IPS-15b (cell line): ENCODE measurements around the gene WDR54.

Experiments used
- H3K27me3 ChIP-seq: one replicate; pipeline ENCODE4 v1.6.1; 2013; ENCODE audit warnings: low read length; ENCODE audit not compliant: control insufficient read depth, insufficient read depth
- H3K36me3 ChIP-seq: one replicate; pipeline ENCODE4 v1.6.1; 2013; ENCODE audit warnings: low read length; ENCODE audit not compliant: control insufficient read depth, insufficient read depth
- H3K4me1 ChIP-seq: one replicate; pipeline ENCODE4 v1.6.1; 2013; ENCODE audit warnings: mild to moderate bottlenecking, low read length; ENCODE audit not compliant: control insufficient read depth, insufficient read depth
- H3K4me3 ChIP-seq: one replicate; pipeline ENCODE4 v1.5.1; 2013; ENCODE audit warnings: low read depth, low read length
- H3K9ac ChIP-seq: one replicate; pipeline ENCODE4 v1.6.1; 2013; ENCODE audit warnings: low read depth, mild to moderate bottlenecking, low read length
- H3K9me3 ChIP-seq: one replicate; pipeline ENCODE4 v1.6.1; 2013; ENCODE audit warnings: mild to moderate bottlenecking, low read length; ENCODE audit not compliant: control insufficient read depth, insufficient read depth

WDR54 gene

DNA sequence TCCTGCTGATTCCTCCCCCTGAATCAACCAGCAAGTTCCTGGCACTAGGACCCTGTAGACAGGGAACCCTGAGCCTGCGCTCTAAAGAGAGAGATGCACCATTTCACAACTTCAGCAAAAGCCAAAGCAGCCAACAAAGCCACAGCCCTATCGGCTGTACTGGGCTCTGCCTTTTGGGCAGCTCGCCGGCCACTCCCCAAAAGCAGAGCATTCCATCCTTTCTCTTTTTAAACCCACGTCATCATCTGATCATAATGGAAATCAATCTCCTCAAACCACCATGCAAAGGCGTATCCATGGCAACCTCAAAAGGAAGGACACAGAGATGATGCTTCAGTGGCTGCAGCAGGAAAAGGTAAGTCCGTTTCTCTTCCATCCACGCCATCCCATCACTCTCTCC, 36.1 kb upstream of the WDR54 start:
- H3K4me3 ChIP-seq, result no peak overlapping the region
- no peaks in the 10 kb centered on the region for H3K27me3 ChIP-seq
- H3K36me3 ChIP-seq, result peaks cover 3% of the 10 kb centered on the region
- H3K9ac ChIP-seq, result no peak overlapping the region
- H3K4me1 ChIP-seq, result peaks cover 4% of the 10 kb centered on the region
- no peaks in the 10 kb centered on the region for H3K9me3 ChIP-seq

- no peaks in the 10 kb centered on the region for H3K9me3 ChIP-seq
- H3K36me3 ChIP-seq, result peaks cover 3% of the 10 kb centered on the region
- no peak overlapping the region for H3K4me3 ChIP-seq
- H3K4me1 ChIP-seq, result peaks cover 4% of the 10 kb centered on the region
- H3K9ac ChIP-seq, result no peak overlapping the region
- H3K27me3 ChIP-seq, result no peaks in the 10 kb centered on the region
These were observed 34.2 kb upstream of the WDR54 start for GRCh38 chr2:74387346-74387745.

GRCh38 chr2:74390606-74391005, 30.9 kb upstream of the WDR54 start:
- Histone ChIP-seq H3K4me3 (peak overlapping the region; percentile 78), H3K36me3 (peaks cover under 1% of the 10 kb centered on the region), H3K9ac (no peak overlapping the region), H3K27me3 (no peaks in the 10 kb centered on the region), H3K9me3 (no peaks in the 10 kb centered on the region), H3K4me1 (peaks cover 4% of the 10 kb centered on the region)

GRCh38 chr2:74391209-74391579, 30.3 kb upstream of the WDR54 start:
- H3K9me3 ChIP-seq, result no peaks in the 10 kb centered on the region
- H3K27me3 ChIP-seq, result no peaks in the 10 kb centered on the region
- H3K9ac ChIP-seq, result peak overlapping the region; percentile 55
- peak overlapping the region; percentile 78 for H3K4me3 ChIP-seq
- H3K36me3 ChIP-seq, result no peaks in the 10 kb centered on the region
- H3K4me1 ChIP-seq, result peaks cover 4% of the 10 kb centered on the region

DNA sequence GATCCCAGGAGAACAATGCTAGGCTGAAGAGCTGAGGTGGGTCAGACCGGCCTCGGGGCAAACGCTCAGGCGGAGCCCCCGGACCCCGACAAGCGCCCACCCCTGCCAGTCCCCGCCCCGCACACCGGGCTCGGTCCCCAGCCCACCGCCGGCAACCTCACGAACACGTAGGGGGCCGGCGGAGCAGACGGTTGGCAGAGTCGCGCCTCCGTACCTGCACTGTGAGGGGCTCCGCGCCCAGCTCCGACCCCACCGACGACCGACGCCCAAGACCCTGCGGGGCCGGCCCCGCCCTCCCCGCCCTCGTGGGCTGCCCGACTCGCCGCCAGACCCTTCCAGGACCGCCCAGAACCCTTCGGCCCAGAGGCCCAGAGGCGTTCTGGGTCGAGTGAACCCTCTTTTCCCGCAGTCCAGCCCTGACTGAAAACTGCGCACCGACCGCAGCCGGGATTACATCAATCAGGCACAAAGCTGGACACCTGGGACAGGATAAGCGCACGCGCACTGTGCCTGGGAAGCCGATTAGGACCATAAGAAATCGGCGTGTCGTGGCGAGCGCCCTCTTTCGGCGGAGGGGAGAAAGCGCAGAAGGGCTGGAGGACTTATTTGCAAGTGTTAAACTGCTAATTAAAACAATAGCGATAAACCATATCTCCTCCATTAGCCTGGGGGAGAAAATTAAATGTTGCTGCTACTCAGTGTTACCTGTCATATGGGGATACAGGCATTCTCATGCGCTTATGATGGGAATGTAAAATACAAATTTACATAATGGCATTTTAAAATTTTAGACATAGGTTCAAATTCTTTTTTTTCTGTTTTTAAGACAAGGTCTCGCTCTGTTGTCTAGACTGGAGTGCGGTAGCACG, 29.7 kb upstream of the WDR54 start:
- peak overlapping the region; percentile 78 for H3K4me3 ChIP-seq
- H3K27me3 ChIP-seq, result no peaks in the 10 kb centered on the region
- H3K9ac ChIP-seq, result peak overlapping the region; percentile 55
- H3K9me3 ChIP-seq, result no peaks in the 10 kb centered on the region
- H3K36me3 ChIP-seq, result no peaks in the 10 kb centered on the region
- H3K4me1 ChIP-seq, result peaks cover 4% of the 10 kb centered on the region

GRCh38 chr2:74392449-74392743, 29.1 kb upstream of the WDR54 start:
- no peaks in the 10 kb centered on the region for H3K36me3 ChIP-seq
- peak overlapping the region; percentile 18 for H3K9ac ChIP-seq
- H3K4me3 ChIP-seq, result peak overlapping the region; percentile 78
- peaks cover 4% of the 10 kb centered on the region for H3K4me1 ChIP-seq
- no peaks in the 10 kb centered on the region for H3K27me3 ChIP-seq
- H3K9me3 ChIP-seq, result no peaks in the 10 kb centered on the region

DNA sequence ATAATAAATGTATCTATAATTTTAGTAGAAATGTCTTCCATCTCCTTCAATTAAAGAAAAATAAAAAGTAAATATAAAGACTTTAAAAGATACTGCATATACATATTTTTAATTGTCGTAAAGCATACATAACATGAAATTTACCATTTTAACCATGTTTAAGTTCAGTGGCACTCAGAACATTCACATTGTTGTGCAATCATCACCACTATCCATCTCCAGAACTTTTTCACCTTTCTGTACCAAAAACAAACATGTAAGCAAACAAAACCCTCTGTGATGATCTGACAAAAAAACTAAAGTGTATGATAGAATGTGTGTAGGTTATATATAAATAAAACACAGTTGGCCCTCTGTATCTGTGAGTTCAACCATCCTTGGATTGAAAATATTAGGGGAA, 28.0 kb upstream of the WDR54 start:
- no peak overlapping the region for H3K9ac ChIP-seq
- no peak overlapping the region for H3K4me3 ChIP-seq
- H3K4me1 ChIP-seq, result peaks cover 4% of the 10 kb centered on the region

GRCh38 chr2:74396149-74396548, 25.4 kb upstream of the WDR54 start:
- Histone ChIP-seq H3K9ac (no peak overlapping the region), H3K27me3 (no peaks in the 10 kb centered on the region), H3K36me3 (no peaks in the 10 kb centered on the region), H3K4me1 (peaks cover 3% of the 10 kb centered on the region), H3K4me3 (no peak overlapping the region), H3K9me3 (no peaks in the 10 kb centered on the region)

More for the DNA sequence above, 28.0 kb upstream of the WDR54 start:
- Histone ChIP-seq H3K27me3 (no peaks in the 10 kb centered on the region), H3K9me3 (no peaks in the 10 kb centered on the region), H3K36me3 (no peaks in the 10 kb centered on the region)

DNA sequence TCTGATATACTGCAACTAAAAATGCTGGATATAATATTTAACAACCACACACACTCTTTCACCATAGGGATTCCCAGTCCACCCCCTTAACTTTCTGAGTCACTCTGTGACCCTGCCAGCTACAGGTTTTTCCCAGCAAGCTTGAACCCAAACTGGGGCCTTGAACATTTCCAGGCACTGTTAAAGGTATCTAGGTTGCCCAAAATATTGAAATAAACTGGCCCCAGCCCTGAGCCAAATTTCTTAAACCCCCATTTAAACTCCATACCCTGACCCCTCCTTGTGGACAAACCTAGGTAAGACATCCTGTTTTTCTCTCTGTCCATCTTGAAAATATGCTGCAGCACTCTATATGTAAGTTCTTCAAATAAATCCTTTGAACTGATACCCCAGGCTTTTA, 21.7 kb upstream of the WDR54 start:
- Histone ChIP-seq H3K9me3 (no peaks in the 10 kb centered on the region), H3K9ac (no peak overlapping the region), H3K27me3 (no peaks in the 10 kb centered on the region), H3K36me3 (no peaks in the 10 kb centered on the region), H3K4me1 (peaks cover 3% of the 10 kb centered on the region), H3K4me3 (no peak overlapping the region)

GRCh38 chr2:74401891-74402290, 19.6 kb upstream of the WDR54 start:
- Histone ChIP-seq H3K4me1 (peaks cover 3% of the 10 kb centered on the region), H3K36me3 (no peaks in the 10 kb centered on the region), H3K4me3 (no peak overlapping the region), H3K9ac (no peak overlapping the region), H3K9me3 (no peaks in the 10 kb centered on the region), H3K27me3 (no peaks in the 10 kb centered on the region)

GRCh38 chr2:74406035-74406434, 15.5 kb upstream of the WDR54 start:
- H3K36me3 ChIP-seq, result no peaks in the 10 kb centered on the region
- H3K4me3 ChIP-seq, result no peak overlapping the region
- H3K9ac ChIP-seq, result no peak overlapping the region
- H3K4me1 ChIP-seq, result no peaks in the 10 kb centered on the region
- H3K27me3 ChIP-seq, result no peaks in the 10 kb centered on the region
- no peaks in the 10 kb centered on the region for H3K9me3 ChIP-seq

DNA sequence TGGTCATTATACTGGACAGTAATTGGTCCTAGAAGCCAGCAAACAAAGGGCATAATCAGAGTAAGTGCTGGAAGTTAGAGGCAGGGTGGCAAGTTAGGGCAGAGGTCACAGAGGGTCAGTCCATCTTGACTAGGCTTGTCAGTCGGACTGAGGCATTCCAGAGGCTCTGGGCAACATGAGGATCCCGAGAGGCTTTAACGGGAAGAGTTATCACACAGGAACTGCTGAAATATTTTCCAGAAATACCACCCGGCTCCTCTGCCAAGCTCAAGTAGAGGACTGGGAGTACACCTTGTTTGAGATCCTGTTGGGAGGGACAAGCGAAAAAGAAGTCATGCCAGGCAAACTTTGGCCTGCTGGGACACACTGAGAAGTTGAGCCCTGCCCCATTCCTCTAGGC, 13.8 kb upstream of the WDR54 start:
- no peaks in the 10 kb centered on the region for H3K9me3 ChIP-seq
- no peaks in the 10 kb centered on the region for H3K4me1 ChIP-seq
- no peak overlapping the region for H3K9ac ChIP-seq
- H3K36me3 ChIP-seq, result no peaks in the 10 kb centered on the region
- H3K27me3 ChIP-seq, result no peaks in the 10 kb centered on the region
- H3K4me3 ChIP-seq, result no peak overlapping the region
